ENCODE results near the gene KLK13.

- TF ChIP-seq EP300 (IDR thresholded peaks at IDR 0.05) (no peak), POLR2A (IDR thresholded peaks at IDR 0.05) (no peak)
- TF ChIP-seq, protein P1, sequence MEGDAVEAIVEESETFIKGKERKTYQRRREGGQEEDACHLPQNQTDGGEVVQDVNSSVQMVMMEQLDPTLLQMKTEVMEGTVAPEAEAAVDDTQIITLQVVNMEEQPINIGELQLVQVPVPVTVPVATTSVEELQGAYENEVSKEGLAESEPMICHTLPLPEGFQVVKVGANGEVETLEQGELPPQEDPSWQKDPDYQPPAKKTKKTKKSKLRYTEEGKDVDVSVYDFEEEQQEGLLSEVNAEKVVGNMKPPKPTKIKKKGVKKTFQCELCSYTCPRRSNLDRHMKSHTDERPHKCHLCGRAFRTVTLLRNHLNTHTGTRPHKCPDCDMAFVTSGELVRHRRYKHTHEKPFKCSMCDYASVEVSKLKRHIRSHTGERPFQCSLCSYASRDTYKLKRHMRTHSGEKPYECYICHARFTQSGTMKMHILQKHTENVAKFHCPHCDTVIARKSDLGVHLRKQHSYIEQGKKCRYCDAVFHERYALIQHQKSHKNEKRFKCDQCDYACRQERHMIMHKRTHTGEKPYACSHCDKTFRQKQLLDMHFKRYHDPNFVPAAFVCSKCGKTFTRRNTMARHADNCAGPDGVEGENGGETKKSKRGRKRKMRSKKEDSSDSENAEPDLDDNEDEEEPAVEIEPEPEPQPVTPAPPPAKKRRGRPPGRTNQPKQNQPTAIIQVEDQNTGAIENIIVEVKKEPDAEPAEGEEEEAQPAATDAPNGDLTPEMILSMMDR (IDR thresholded peaks at IDR 0.05) = no peak
Observed at GRCh38 chr19:51031220-51031879, 33.5 kb downstream of the KLK13 start.
